HAP-1 (cell line): Measurements from ENCODE around the gene FAM210B.
"Not testable (repeated sequence)": the region's sequence is repeated elsewhere in the genome, so short reads cannot be mapped to it uniquely, and the experiment has no call there.

ENCODE experiments used
- DNase-seq, 2 experiments: peaks; one replicate each; pipeline ENCODE4 v3.0.0-alpha.2; 2016 to 2020; ENCODE audit warnings: low spot score in 2 of 2
- H3K27me3 ChIP-seq: fragments of 250-450 bp; sonication (Bioruptor Pico); 2 replicates; pipeline ENCODE4 v1.5.1; 2020; ENCODE audit warnings: low read depth, mild to moderate bottlenecking, moderate library complexity
- H3K36me3 ChIP-seq: fragments of 250-450 bp; sonication (Bioruptor Pico); replicated peaks from 2 replicates; pipeline ENCODE4 v1.5.1; 2020; ENCODE audit warnings: mild to moderate bottlenecking
- H3K4me1 ChIP-seq: fragments of 250-450 bp; sonication (Bioruptor Pico); 2 replicates; pipeline ENCODE4 v1.5.1; 2020; ENCODE audit warnings: mild to moderate bottlenecking
- H3K4me3 ChIP-seq: fragments of 250-450 bp; sonication (Bioruptor Pico); 2 replicates; pipeline ENCODE4 v1.5.1; 2020; ENCODE audit warnings: mild to moderate bottlenecking, moderate library complexity
- H3K9me3 ChIP-seq: fragments of 250-450 bp; sonication (Bioruptor Pico); 2 replicates; pipeline ENCODE4 v1.5.1; 2020; ENCODE audit warnings: mild to moderate bottlenecking, moderate library complexity
- in situ Hi-C: fragments of 300-500 bp; cut with MboI; formaldehyde crosslinking; loops from 3 replicates; pipeline ENCODE4 v1.14.3; 2020; ENCODE audit warnings: low sequenced_read_pairs, inconsistent platforms, mixed read lengths

Gene FAM210B

GRCh38 chr20:56389807-56390206 is 31.0 kb downstream of the FAM210B start:
- Histone ChIP-seq H3K36me3 (peaks cover 59% of the 10 kb centered on the region), H3K4me1 (peaks cover 7% of the 10 kb centered on the region; the same call in 1 of the 2 replicates), H3K4me3 (no peak overlapping the region)

GRCh38 chr20:56390396-56390795 is 31.6 kb downstream of the FAM210B start:
- in situ Hi-C loops = loop anchor here (10.0 to 25.0 kb wide), 2 partner anchors 194 to 997 kb away; partner anchors contain the start of gene RBM38
- Histone ChIP-seq H3K4me3 (peak overlapping the region; percentile 84), H3K36me3 (peaks cover 59% of the 10 kb centered on the region)
- not testable (repeated sequence) for H3K4me1 ChIP-seq, DNase-seq, H3K27me3 ChIP-seq, H3K9me3 ChIP-seq

More at GRCh38 chr20:56389807-56390206, 31.0 kb downstream of the FAM210B start:
- Histone ChIP-seq H3K9me3 (no peaks in the 10 kb centered on the region), H3K27me3 (no peaks in the 10 kb centered on the region)
- DNase-seq = no peak
- in situ Hi-C loops = loop anchor here (10.0 to 25.0 kb wide), 2 partner anchors 195 to 997 kb away; partner anchors contain the start of gene RBM38

GRCh38 chr20:56391037-56391436 is 32.3 kb downstream of the FAM210B start:
- Histone ChIP-seq H3K9me3 (no peaks in the 10 kb centered on the region), H3K36me3 (peaks cover 59% of the 10 kb centered on the region), H3K4me1 (peaks cover 7% of the 10 kb centered on the region; the same call in 1 of the 2 replicates), H3K4me3 (peak overlapping the region; percentile 84), H3K27me3 (no peaks in the 10 kb centered on the region)
- in situ Hi-C loops = loop anchor here (10.0 to 25.0 kb wide), 2 partner anchors 194 to 996 kb away; partner anchors contain the start of gene RBM38
- DNase-seq = no peak

GRCh38 chr20:56391596-56392131 is 32.9 kb downstream of the FAM210B start:
- Histone ChIP-seq H3K4me1 (peaks cover 7% of the 10 kb centered on the region; the same call in 1 of the 2 replicates), H3K4me3 (peak overlapping the region; percentile 84), H3K27me3 (no peaks in the 10 kb centered on the region), H3K9me3 (no peaks in the 10 kb centered on the region), H3K36me3 (peaks cover 57% of the 10 kb centered on the region)
- DNase-seq = peak in 1 of 2 experiments; percentile 13
- in situ Hi-C loops = loop anchor here (10.0 to 25.0 kb wide), 2 partner anchors 193 to 996 kb away; partner anchors contain the start of gene RBM38

DNA sequence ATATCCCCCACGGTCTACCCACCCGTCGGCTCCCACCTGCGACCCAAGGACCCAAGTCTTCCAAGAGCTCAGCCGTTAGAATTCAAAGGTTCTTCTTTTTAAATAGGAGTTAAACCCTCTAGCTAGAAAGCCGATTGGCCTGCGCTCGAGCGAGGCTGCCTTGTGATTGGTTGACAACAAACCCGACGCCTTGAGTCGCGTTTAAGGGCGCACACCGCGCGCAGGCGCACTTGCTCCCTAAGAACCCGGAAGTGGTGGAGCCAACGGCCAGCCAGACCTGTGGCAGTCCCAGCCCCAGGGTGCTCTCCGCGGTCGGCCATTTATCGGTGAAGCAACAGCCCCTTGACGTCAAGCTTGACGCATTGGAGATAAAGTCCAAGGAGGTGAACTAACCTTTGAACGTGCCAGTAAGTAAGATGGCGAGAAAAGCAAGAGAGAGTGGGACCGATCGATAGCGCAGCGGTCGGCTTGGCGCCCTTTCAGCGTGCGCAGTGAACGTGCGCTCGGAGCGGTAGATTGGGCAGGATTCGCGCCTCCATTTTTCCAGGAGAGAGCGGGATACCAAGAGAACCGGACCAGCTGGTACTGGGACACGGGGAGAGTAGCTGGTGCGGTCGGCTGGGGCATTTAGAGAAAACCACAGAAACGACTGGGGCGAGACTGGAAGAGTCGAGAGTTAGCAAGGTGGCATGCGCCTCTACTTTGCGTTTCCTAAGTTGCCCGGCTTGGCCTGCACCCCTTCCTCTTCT is 33.5 kb downstream of the FAM210B start, which contains the start of the genes AURKA and CSTF1:
TSS of gene AURKA (minus strand) at position 84 of the 749 bp plus-strand sequence. CDS start 4,018 bp downstream, outside the sequence.
TSS of gene CSTF1 (plus strand) at position 514 of the 749 bp plus-strand sequence. CDS start 2,908 bp downstream, outside the sequence.
- peak; percentile 97 to 99 for DNase-seq

DNA sequence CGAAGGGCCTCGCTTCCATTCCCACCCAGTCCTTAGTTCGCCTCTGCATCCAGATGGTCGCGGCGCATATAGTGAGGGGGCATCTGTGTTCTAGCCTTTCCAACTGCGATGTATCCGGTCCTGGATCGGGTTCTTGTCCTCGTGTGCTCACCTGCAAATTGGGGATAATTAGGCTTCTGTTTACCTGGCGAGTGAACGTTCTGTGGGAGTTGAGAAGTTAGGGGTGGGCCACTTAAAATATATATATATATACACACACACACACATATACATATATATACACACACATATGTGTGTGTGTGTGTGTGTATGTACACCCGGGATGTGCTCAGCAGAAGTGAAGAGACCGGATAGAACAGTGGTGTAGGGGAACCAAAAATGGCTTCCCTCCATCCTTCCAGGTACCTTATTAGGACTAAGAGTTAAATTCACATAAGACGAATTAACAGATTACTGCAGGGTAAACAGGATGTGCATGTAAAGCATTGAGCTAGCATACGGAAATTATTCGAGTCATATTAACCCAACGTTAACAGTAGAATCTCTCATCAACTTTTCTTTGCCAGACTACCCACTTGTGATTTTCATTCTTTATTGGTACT is 34.2 kb downstream of the FAM210B start:
- DNase-seq = no peak
- peaks cover 57% of the 10 kb centered on the region for H3K36me3 ChIP-seq
- peaks cover 7% of the 10 kb centered on the region; the same call in 1 of the 2 replicates for H3K4me1 ChIP-seq
- H3K27me3 ChIP-seq = no peaks in the 10 kb centered on the region
- peak overlapping the region; percentile 84 for H3K4me3 ChIP-seq
- in situ Hi-C loops = loop anchor here (10.0 to 25.0 kb wide), 2 partner anchors 192 to 994 kb away; partner anchors contain the start of gene RBM38
- H3K9me3 ChIP-seq = no peaks in the 10 kb centered on the region

More for the DNA sequence above, 33.5 kb downstream of the FAM210B start, which contains the start of the genes AURKA and CSTF1:
- peaks cover 7% of the 10 kb centered on the region; the same call in 1 of the 2 replicates for H3K4me1 ChIP-seq
- H3K36me3 ChIP-seq = peaks cover 57% of the 10 kb centered on the region
- no peaks in the 10 kb centered on the region for H3K27me3 ChIP-seq
- no peaks in the 10 kb centered on the region for H3K9me3 ChIP-seq
- in situ Hi-C loops = loop anchor here (10.0 to 25.0 kb wide), 2 partner anchors 192 to 995 kb away; partner anchors contain the start of gene RBM38
- peak within 1 kb of the TSS; percentile 84 for H3K4me3 ChIP-seq

DNA sequence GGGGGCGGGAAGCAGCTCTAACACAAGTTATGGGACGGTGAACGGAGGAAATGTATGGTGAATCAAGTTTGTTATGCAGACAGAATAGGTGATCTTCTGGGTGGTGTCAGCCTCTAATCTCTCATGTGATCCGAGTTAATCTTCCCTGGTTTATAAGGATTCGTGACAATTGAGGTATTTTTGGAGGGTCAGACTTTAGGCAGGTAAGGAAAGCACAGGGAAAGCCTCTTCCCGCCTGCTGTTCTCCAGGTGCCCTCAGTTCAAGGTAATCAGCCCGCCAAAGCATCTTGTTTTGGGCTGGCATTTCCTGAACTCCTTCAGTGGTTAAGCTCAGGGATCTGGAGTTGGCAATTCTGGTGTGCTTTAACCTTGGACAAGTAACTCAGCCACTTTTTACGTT is 34.9 kb downstream of the FAM210B start:
- in situ Hi-C loops = loop anchor here (10.0 to 25.0 kb wide), 2 partner anchors 191 to 994 kb away; partner anchors contain the start of gene RBM38
- peak overlapping the region; percentile 84 for H3K4me3 ChIP-seq
- H3K27me3 ChIP-seq = no peaks in the 10 kb centered on the region
- no peak for DNase-seq
- H3K9me3 ChIP-seq = no peaks in the 10 kb centered on the region
- H3K4me1 ChIP-seq = peaks cover 7% of the 10 kb centered on the region; the same call in 1 of the 2 replicates
- peaks cover 56% of the 10 kb centered on the region for H3K36me3 ChIP-seq

DNA sequence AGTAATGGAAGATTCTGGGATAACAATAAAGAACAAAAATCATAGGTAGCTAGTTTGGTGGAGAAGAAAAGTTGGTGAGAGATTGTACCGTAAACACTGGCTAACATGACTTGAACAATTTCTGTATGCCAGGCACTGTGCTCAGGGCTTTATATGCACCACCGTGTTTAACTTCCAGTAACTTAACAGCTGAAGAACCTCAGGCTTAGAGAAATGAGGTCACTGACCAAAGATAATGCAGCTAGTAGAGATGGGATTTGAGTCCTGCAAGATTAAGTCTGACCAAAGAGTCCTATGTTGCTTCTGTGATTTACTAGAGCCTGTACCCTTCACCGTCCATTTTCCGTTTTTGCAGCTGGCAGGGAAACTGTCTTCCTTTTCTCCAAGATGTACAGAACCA is 36.4 kb downstream of the FAM210B start:
- H3K27me3 ChIP-seq = no peaks in the 10 kb centered on the region
- H3K9me3 ChIP-seq = no peaks in the 10 kb centered on the region
- H3K4me3 ChIP-seq = no peak overlapping the region
- no peak for DNase-seq
- peaks cover 57% of the 10 kb centered on the region for H3K36me3 ChIP-seq
- in situ Hi-C loops = loop anchor here (10.0 to 25.0 kb wide), 2 partner anchors 190 to 992 kb away; partner anchors contain the start of gene RBM38
- H3K4me1 ChIP-seq = peaks cover 7% of the 10 kb centered on the region; the same call in 1 of the 2 replicates

- no peaks in the 10 kb centered on the region for H3K27me3 ChIP-seq
- no peaks in the 10 kb centered on the region for H3K9me3 ChIP-seq
- no peaks in the 10 kb centered on the region for H3K4me1 ChIP-seq
- DNase-seq = peak; percentile 42 to 74
- H3K4me3 ChIP-seq = no peak overlapping the region
- in situ Hi-C loops = no loop called here
- peaks cover 89% of the 10 kb centered on the region for H3K36me3 ChIP-seq
Observed at GRCh38 chr20:56400001-56400640, 41.3 kb downstream of the FAM210B start.

GRCh38 chr20:56403465-56403864 is 44.7 kb downstream of the FAM210B start:
- DNase-seq = no peak
- in situ Hi-C loops = no loop called here
- H3K27me3 ChIP-seq = no peaks in the 10 kb centered on the region
- H3K4me1 ChIP-seq = no peaks in the 10 kb centered on the region
- H3K36me3 ChIP-seq = peaks cover 87% of the 10 kb centered on the region
- H3K9me3 ChIP-seq = no peaks in the 10 kb centered on the region
- no peak overlapping the region for H3K4me3 ChIP-seq

GRCh38 chr20:56405356-56405755 is 46.6 kb downstream of the FAM210B start:
- H3K27me3 ChIP-seq, H3K4me3 ChIP-seq, DNase-seq, H3K4me1 ChIP-seq, in situ Hi-C loops, H3K9me3 ChIP-seq: not testable (repeated sequence)
- peaks cover 81% of the 10 kb centered on the region for H3K36me3 ChIP-seq

DNA sequence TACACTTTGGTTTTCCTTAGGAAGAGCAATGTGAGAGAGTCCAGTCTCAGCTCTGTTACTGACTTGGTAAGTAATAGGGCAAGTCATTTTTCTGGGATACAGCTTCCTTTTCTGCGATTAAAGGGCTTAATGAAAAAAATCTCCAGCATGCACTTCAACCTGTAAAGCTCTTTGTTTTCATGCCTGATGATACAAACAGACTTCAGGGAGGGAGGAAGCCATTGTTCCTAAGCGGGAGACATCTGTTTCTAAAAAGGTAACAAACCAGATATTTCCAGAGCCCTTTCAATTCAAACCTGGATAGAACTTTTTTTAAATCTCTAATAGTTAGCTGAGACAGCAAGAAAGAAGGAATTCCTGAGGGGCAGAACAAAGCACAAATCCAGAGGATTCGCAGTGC is 48.1 kb downstream of the FAM210B start:
- in situ Hi-C loops = no loop called here
- no peak for DNase-seq
- peaks cover 66% of the 10 kb centered on the region for H3K36me3 ChIP-seq
- H3K4me3 ChIP-seq = no peak overlapping the region
- no peaks in the 10 kb centered on the region for H3K9me3 ChIP-seq
- H3K4me1 ChIP-seq = peaks cover 4% of the 10 kb centered on the region; the same call in 1 of the 2 replicates
- no peaks in the 10 kb centered on the region for H3K27me3 ChIP-seq

DNA sequence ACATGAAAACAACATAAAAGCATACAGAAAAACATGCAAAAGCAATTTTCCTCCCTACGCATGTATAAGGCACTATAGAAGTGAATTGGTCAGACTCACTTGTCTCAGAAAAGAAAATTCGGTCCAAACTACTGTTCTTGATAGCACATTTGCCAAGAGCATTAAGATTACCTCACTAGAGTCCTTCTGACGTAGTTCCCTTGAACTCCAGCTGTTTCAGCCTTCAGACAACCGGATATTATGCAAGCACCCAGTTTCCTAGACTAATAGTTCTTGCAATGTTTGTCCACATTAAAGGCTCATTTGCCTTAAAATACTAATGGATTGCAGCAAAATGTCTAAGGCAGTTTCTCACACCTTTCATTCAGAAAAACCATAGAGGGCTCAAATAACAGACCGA is 50.7 kb downstream of the FAM210B start:
- no peak for DNase-seq
- in situ Hi-C loops = no loop called here

More for the DNA sequence above, 50.7 kb downstream of the FAM210B start:
- no peak overlapping the region for H3K4me3 ChIP-seq
- H3K36me3 ChIP-seq = peaks cover 49% of the 10 kb centered on the region
- no peaks in the 10 kb centered on the region for H3K27me3 ChIP-seq
- no peaks in the 10 kb centered on the region for H3K9me3 ChIP-seq
- H3K4me1 ChIP-seq = peaks cover 4% of the 10 kb centered on the region; the same call in 1 of the 2 replicates
